Measurements from ENCODE around the gene MYB. TPM values are rescaled to one million over a fixed set of nuclear protein-coding genes. Genes with fewer than 3 reads are reported as not detected.

Gene MYB
- total RNA-seq, 4 donors from 2014 or later = 0.50 to 0.96 (median 0.56) TPM; not detected in 1

Small RNA genes lying within 50 kb of the gene (small RNA-seq; reads per million reads assigned to genes)
- not detected for gene MIR548A2

Other genes with a start within 250 kb of the MYB start
- gene ALDH8A1, start 231.2 kb upstream of the MYB start, total RNA-seq = 1 to 10 TPM; 1.5 to 7.0 (median 3.0) TPM
- gene HBS1L, start 126.5 kb upstream of the MYB start, total RNA-seq = 10 to 100 TPM; 39.2 to 54.8 (median 47.0) TPM

All from omental fat pad (tissue), 4 donors.